Astrocyte (in vitro differentiated cells and primary cell): ENCODE results near the gene C1QB. TPM values are rescaled to one million over a fixed set of nuclear protein-coding genes. Genes with fewer than 3 reads are reported as not detected.

Experiments
- DNase-seq: peaks from one replicate; pipeline ENCODE4 v3.0.0-alpha.2; 2010; ENCODE audit warnings: low read depth
- FAIRE-seq: peaks from 2 replicates; lab custom pipeline; 2011; peaks lifted over from hg19 to GRCh38; lab: Jason Lieb, UNC
- H2AFZ ChIP-seq: 2 replicates; pipeline ENCODE4 v1.6.0; 2012; ENCODE audit warnings: low read depth, low read length, inconsistent platforms
- H3K27ac ChIP-seq: 2 replicates; pipeline ENCODE4 v1.5.1; 2011; ENCODE audit warnings: low read depth, low read length, inconsistent platforms
- H3K27me3 ChIP-seq: 2 replicates; pipeline ENCODE4 v1.6.0; 2011; ENCODE audit warnings: low read length, inconsistent platforms; ENCODE audit not compliant: insufficient read depth
- H3K36me3 ChIP-seq: 2 replicates; pipeline ENCODE4 v1.5.1; 2011; ENCODE audit warnings: low read length, inconsistent platforms; ENCODE audit not compliant: insufficient read depth
- H3K4me1 ChIP-seq: 2 replicates; pipeline ENCODE4 v1.5.1; 2011; ENCODE audit warnings: low read length, inconsistent platforms; ENCODE audit not compliant: insufficient read depth
- H3K4me2 ChIP-seq: 2 replicates; pipeline ENCODE4 v1.6.0; 2012; ENCODE audit warnings: low read length, inconsistent platforms
- H3K4me3 ChIP-seq: 2 replicates; pipeline ENCODE4 v1.5.1; 2011; ENCODE audit warnings: low read depth, mild to moderate bottlenecking, low read length, inconsistent platforms; ENCODE audit not compliant: insufficient read depth
- H3K79me2 ChIP-seq: 2 replicates; pipeline ENCODE4 v1.6.0; 2012; ENCODE audit warnings: mild to moderate bottlenecking, low read length, inconsistent platforms; ENCODE audit not compliant: insufficient read depth
- H3K9ac ChIP-seq: 2 replicates; pipeline ENCODE4 v1.6.0; 2012; ENCODE audit warnings: mild to moderate bottlenecking, low read length, inconsistent platforms
- H3K9me3 ChIP-seq: 2 replicates; pipeline ENCODE4 v1.5.1; 2012; ENCODE audit warnings: low read depth, mild to moderate bottlenecking, low read length, inconsistent platforms; ENCODE audit not compliant: insufficient read depth
- H4K20me1 ChIP-seq: 2 replicates; pipeline ENCODE4 v1.6.0; 2012; ENCODE audit warnings: low read length, inconsistent platforms; ENCODE audit not compliant: insufficient read depth
- H3K27ac Mint-ChIP-seq: one replicate; pipeline ENCODE4 v1.8.0; 2021; ENCODE audit warnings: mild to moderate bottlenecking, mixed read lengths; ENCODE audit not compliant: unreplicated experiment
- H3K27me3 Mint-ChIP-seq: one replicate; pipeline ENCODE4 v1.8.0; 2021; ENCODE audit warnings: low read depth, mixed read lengths; ENCODE audit not compliant: unreplicated experiment
- H3K36me3 Mint-ChIP-seq: one replicate; pipeline ENCODE4 v1.8.0; 2021; ENCODE audit warnings: low read depth, mixed read lengths; ENCODE audit not compliant: unreplicated experiment
- H3K4me1 Mint-ChIP-seq: one replicate; pipeline ENCODE4 v1.8.0; 2021; ENCODE audit warnings: low read depth, mixed read lengths; ENCODE audit not compliant: unreplicated experiment
- H3K4me3 Mint-ChIP-seq: one replicate; pipeline ENCODE4 v1.8.0; 2021; ENCODE audit warnings: mild to moderate bottlenecking, moderate library complexity, mixed read lengths; ENCODE audit not compliant: unreplicated experiment
- H3K9me3 Mint-ChIP-seq: one replicate; pipeline ENCODE4 v1.8.0; 2021; ENCODE audit warnings: mild to moderate bottlenecking, mixed read lengths; ENCODE audit not compliant: unreplicated experiment
- CTCF ChIP-seq: IDR thresholded peaks from 2 replicates; pipeline ENCODE4 v1.5.1; 2011; ENCODE audit warnings: low read depth, mild to moderate bottlenecking, inconsistent platforms, low read length, moderate library complexity; ENCODE audit not compliant: insufficient read depth
- EZH2 ChIP-seq: IDR thresholded peaks from 2 replicates; pipeline ENCODE4 v1.6.1; 2012; ENCODE audit warnings: mild to moderate bottlenecking, low read length, inconsistent platforms; ENCODE audit not compliant: insufficient read depth
- total RNA-seq: library from RNA; stranded (reverse); gene quantifications from 2 replicates; pipeline ENCODE4 v1.2.1, GENCODE V29; 2021

C1QB gene
- total RNA-seq, 1 donor from 2014 or later: not detected

- peaks cover 56% of the 10 kb centered on the region for H3K27me3 ChIP-seq
- no peak overlapping the region for H3K27ac ChIP-seq
- no peaks in the 10 kb centered on the region for H3K36me3 ChIP-seq
- Mint-ChIP-seq H3K27ac (no peak overlapping the region), H3K4me1 (no peaks in the 10 kb centered on the region), H3K9me3 (no peaks in the 10 kb centered on the region), H3K27me3 (peaks cover 69% of the 10 kb centered on the region), H3K4me3 (no peak overlapping the region), H3K36me3 (no peaks in the 10 kb centered on the region)
- H3K79me2 ChIP-seq: no peaks in the 10 kb centered on the region
- no peak overlapping the region for H3K4me3 ChIP-seq
- H3K9me3 ChIP-seq: no peaks in the 10 kb centered on the region
- H3K4me1 ChIP-seq: no peaks in the 10 kb centered on the region
- DNase-seq: no peak
- no peak for TF ChIP-seq CTCF
- TF ChIP-seq EZH2: no peak
- H4K20me1 ChIP-seq: no peaks in the 10 kb centered on the region
- no peak for FAIRE-seq
- no peak overlapping the region for H3K4me2 ChIP-seq
- no peak overlapping the region for H2AFZ ChIP-seq
- no peak overlapping the region for H3K9ac ChIP-seq
These were observed 31.3 kb upstream of the C1QB start for GRCh38 chr1:22621761-22622160.

- Mint-ChIP-seq H3K4me1 (no peaks in the 10 kb centered on the region), H3K27ac (no peak overlapping the region), H3K9me3 (no peaks in the 10 kb centered on the region), H3K4me3 (no peak overlapping the region), H3K27me3 (peaks cover 60% of the 10 kb centered on the region), H3K36me3 (peaks cover 2% of the 10 kb centered on the region)
- TF ChIP-seq CTCF: no peak
- TF ChIP-seq EZH2: no peak
- no peaks in the 10 kb centered on the region for H3K4me1 ChIP-seq
- no peak overlapping the region for H3K27ac ChIP-seq
- H3K4me3 ChIP-seq: no peak overlapping the region
- peaks cover 45% of the 10 kb centered on the region for H3K27me3 ChIP-seq
- H4K20me1 ChIP-seq: no peaks in the 10 kb centered on the region
- no peaks in the 10 kb centered on the region for H3K36me3 ChIP-seq
- no peaks in the 10 kb centered on the region for H3K79me2 ChIP-seq
- no peak overlapping the region for H3K4me2 ChIP-seq
- H2AFZ ChIP-seq: no peak overlapping the region
- H3K9ac ChIP-seq: no peak overlapping the region
- DNase-seq: no peak
- H3K9me3 ChIP-seq: no peaks in the 10 kb centered on the region
- no peak for FAIRE-seq
These were observed 27.6 kb upstream of the C1QB start for GRCh38 chr1:22625262-22625925.
